HCT116 (cell line): ENCODE data around the gene SAMD13. TPM values are rescaled to one million over a fixed set of nuclear protein-coding genes. Genes with fewer than 3 reads are reported as not detected.

Source experiments
- ATAC-seq: fragments of 200-7000 bp; cut with Tn5 transposase; 2 replicates; pipeline ENCODE4 v1.9.1; 2020; ENCODE audit warnings: mild to moderate bottlenecking, moderate library complexity
- BruUV-seq: library from RNA; stranded (reverse); fragments of 400-500 nt; replicated peaks from 2 replicates; lab custom pipeline; 2021; lab: Mats Ljungman, UMichigan
- CTCF ChIA-PET: fragments of 300-600 bp; sonication (Branson Sonifier 250); formaldehyde crosslinking; loops from one replicate; lab custom pipeline; 2021; ENCODE audit warnings: antibody characterized with exemption; lab: Charles Lee
- POLR2A ChIA-PET: fragments of 300-600, 350-600 bp; sonication (Branson Sonifier 250); formaldehyde crosslinking; loops from one replicate; lab custom pipeline; 2021; ENCODE audit warnings: antibody characterized with exemption; lab: Charles Lee
- RAD21 ChIA-PET, 2 experiments: fragments of 300-600 bp; sonication (Branson Sonifier 250); formaldehyde crosslinking; loops; one replicate each; lab custom pipeline; 2023; ENCODE audit warnings: low total read pairs in 2 of 2; ENCODE audit not compliant: uncharacterized antibody in 2 of 2, unreplicated experiment in 2 of 2, low non-redundant PET in 1 of 2; lab: Charles Lee
- DNase-seq: peaks from one replicate; pipeline ENCODE4 v3.0.0-alpha.2; 2010; ENCODE audit warnings: low read depth, low spot score
- H2AFZ ChIP-seq: fragments of 200-600 bp; shearing (Covaris generic), sonication (generic); 2 replicates; pipeline ENCODE4 v1.6.1; 2017; ENCODE audit warnings: low read depth, mixed run types, mixed read lengths, antibody characterized with exemption, low read length; ENCODE audit not compliant: poor library complexity, severe bottlenecking
- H3K27ac ChIP-seq: 2 replicates; pipeline ENCODE4 v1.5.1; 2012; ENCODE audit warnings: low read depth, low read length
- H3K27me3 ChIP-seq: fragments of 200-600 bp; sonication (generic); 2 replicates; pipeline ENCODE4 v1.6.1; 2016; ENCODE audit warnings: mixed run types, low read length, mixed read lengths; ENCODE audit not compliant: insufficient read depth
- H3K36me3 ChIP-seq, 2 experiments: fragments of 200-500 bp in 1 of 2; fragments of 200-600 bp in 1 of 2; sonication (Bioruptor generic) in 1 of 2; sonication (generic) in 1 of 2; 2 replicates each; pipeline versions ENCODE4 v1.5.1 to v1.6.1; 2014 to 2016; ENCODE audit warnings: low read length in 2 of 2, inconsistent platforms in 1 of 2, mixed read lengths in 1 of 2, mixed run types in 1 of 2; ENCODE audit not compliant: insufficient read depth in 2 of 2, control insufficient read depth in 1 of 2
- H3K4me1 ChIP-seq, 2 experiments: fragments of 200-600 bp in 1 of 2; sonication (generic) in 1 of 2; 2 replicates each; pipeline versions ENCODE4 v1.5.1 to v1.6.1; 2012 to 2017; ENCODE audit warnings: low read length in 2 of 2, inconsistent platforms in 1 of 2, mild to moderate bottlenecking in 1 of 2, mixed read lengths in 1 of 2, mixed run types in 1 of 2, moderate library complexity in 1 of 2; ENCODE audit not compliant: insufficient read depth in 2 of 2, control insufficient read depth in 1 of 2
- H3K4me2 ChIP-seq: fragments of 200-600 bp; sonication (generic); 2 replicates; pipeline ENCODE4 v1.6.1; 2017; ENCODE audit warnings: mixed run types, low read length, mixed read lengths
- H3K4me3 ChIP-seq, 2 experiments: fragments of 200-600 bp in 1 of 2; sonication (generic) in 1 of 2; replicated peaks in 1 of 2; 2 replicates each; pipeline ENCODE4 v1.5.1; 2011 to 2016; ENCODE audit warnings: low read length in 2 of 2, control low read depth in 1 of 2, low read depth in 1 of 2, mild to moderate bottlenecking in 1 of 2, mixed read lengths in 1 of 2, mixed run types in 1 of 2
- H3K79me2 ChIP-seq: fragments of 200-600 bp; sonication (generic); 2 replicates; pipeline ENCODE4 v1.6.1; 2017; ENCODE audit warnings: mild to moderate bottlenecking, mixed run types, low read length, moderate library complexity, mixed read lengths; ENCODE audit not compliant: insufficient read depth
- H3K9ac ChIP-seq: fragments of 200-600 bp; sonication (generic); 2 replicates; pipeline ENCODE4 v1.6.1; 2016; ENCODE audit warnings: low read length, mixed read lengths
- H3K9me2 ChIP-seq: fragments of 200-600 bp; sonication (generic), shearing (Covaris generic); 2 replicates; pipeline ENCODE4 v1.6.1; 2017; ENCODE audit warnings: mixed run types, mild to moderate bottlenecking, moderate library complexity; ENCODE audit not compliant: insufficient read depth
- H3K9me3 ChIP-seq, 2 experiments: fragments of 200-500 bp in 1 of 2; fragments of 200-600 bp in 1 of 2; sonication (Bioruptor generic) in 1 of 2; sonication (generic) in 1 of 2; 2 replicates each; pipeline ENCODE4 v1.6.1; 2014 to 2017; ENCODE audit warnings: low read length in 2 of 2, mixed read lengths in 2 of 2, inconsistent platforms in 1 of 2, low read depth in 1 of 2, mild to moderate bottlenecking in 1 of 2, mixed run types in 1 of 2, moderate library complexity in 1 of 2; ENCODE audit not compliant: control insufficient read depth in 1 of 2, insufficient read depth in 1 of 2
- H4K20me1 ChIP-seq: fragments of 200-600 bp; sonication (generic), shearing (Covaris generic); 2 replicates; pipeline ENCODE4 v1.6.1; 2017; ENCODE audit warnings: mixed run types, mild to moderate bottlenecking, moderate library complexity; ENCODE audit not compliant: insufficient read depth
- CBX3 ChIP-seq: IDR thresholded peaks from 2 replicates; pipeline ENCODE4 v1.6.1; 2012; ENCODE audit warnings: low read depth
- CEBPB ChIP-seq: IDR thresholded peaks from 2 replicates; pipeline ENCODE4 v1.6.1; 2012; ENCODE audit warnings: low read depth
- CTCF ChIP-seq, 3 experiments: fragments of 200-600 bp in 1 of 3; sonication (generic) in 1 of 3; IDR thresholded peaks in 2 of 3; conservative IDR thresholded peaks in 1 of 3; 2 replicates each; pipeline ENCODE4 v1.5.1; 2012 to 2017; ENCODE audit warnings: low read depth in 2 of 3, low read length in 2 of 3, antibody characterized with exemption in 1 of 3, borderline replicate concordance in 1 of 3, control low read depth in 1 of 3, mild to moderate bottlenecking in 1 of 3, mixed read lengths in 1 of 3, mixed run types in 1 of 3, moderate library complexity in 1 of 3; ENCODE audit not compliant: insufficient read depth in 1 of 3
- EZH2 ChIP-seq: fragments of 200-600 bp; sonication (generic); IDR thresholded peaks from 2 replicates; pipeline ENCODE4 v1.6.1; 2017; ENCODE audit warnings: antibody characterized with exemption, mixed run types
- JUND ChIP-seq: IDR thresholded peaks from 2 replicates; pipeline ENCODE4 v1.6.1; 2012
- MAX ChIP-seq: IDR thresholded peaks from 2 replicates; pipeline ENCODE4 v1.6.1; 2012
- POLR2AphosphoS5 ChIP-seq: IDR thresholded peaks from 2 replicates; pipeline ENCODE4 v1.6.1; 2011; ENCODE audit warnings: mild to moderate bottlenecking, low read depth, low read length, moderate library complexity
- SRF ChIP-seq: IDR thresholded peaks from 2 replicates; pipeline ENCODE4 v1.6.1; 2012; ENCODE audit warnings: low read depth
- ZFX ChIP-seq: fragments of 450-650 bp; IDR thresholded peaks from 2 replicates; pipeline ENCODE4 v1.6.1; 2017
- ZNF274 ChIP-seq: fragments of 200-500 bp; sonication (Bioruptor generic); IDR thresholded peaks from 2 replicates; pipeline ENCODE4 v1.6.1; 2014; ENCODE audit warnings: mild to moderate bottlenecking, low read depth, low read length, inconsistent platforms
- intact Hi-C: fragments of 100-400 bp; cut with micrococcal nuclease; formaldehyde crosslinking; loops from 2 replicates; pipeline ENCODE4 v1.10.0; 2022
- total RNA-seq: library from RNA; stranded (reverse); gene quantifications from one replicate; pipeline ENCODE4 v1.2.1, GENCODE V29; 2021; ENCODE audit not compliant: unreplicated experiment
- TF ChIP-seq, protein P1 (sequence below): IDR thresholded peaks from 2 replicates; pipeline ENCODE4 v1.6.1; 2012

SAMD13 gene
- total RNA-seq, 1 experiment from 2014 or later = 14.9 TPM

- BruUV-seq = no TSS peak
Observed at GRCh38 chr1:84368441-84368840, 66.9 kb downstream of the SAMD13 start.

More at GRCh38 chr1:84368441-84368840, 66.9 kb downstream of the SAMD13 start:
- ATAC-seq (no peak), DNase-seq (no peak)
- Histone ChIP-seq H3K27ac (peak overlapping the region; percentile 35), H3K27me3 (no peaks in the 10 kb centered on the region), H3K4me2 (no peak overlapping the region), H3K9me3 (no peaks in the 10 kb centered on the region), H4K20me1 (no peaks in the 10 kb centered on the region), H3K4me1 (peaks cover 30 to 39% of the 10 kb centered on the region in 2 experiments), H3K79me2 (no peaks in the 10 kb centered on the region), H3K36me3 (0 out of 4 replicates have a peak, but pooled peaks cover 0 to 4% of the 10 kb centered on the region in 2 experiments), H3K9me2 (no peaks in the 10 kb centered on the region), H2AFZ (no peak overlapping the region), H3K4me3 (no peak overlapping the region), H3K9ac (no peak overlapping the region)
- ChIA-PET CTCF (no interaction called here), POLR2A (no interaction called here), RAD21 (no interaction called here)
- intact Hi-C loops = loop anchor here (5.0 kb wide), 1 partner anchor 121 kb away; no protein-coding TSS in a partner anchor
- TF ChIP-seq CTCF (IDR thresholded peaks at IDR 0.05 in 2 of 3, conservative IDR thresholded peaks at IDR 0.05 in 1 of 3; ENCODE audit: borderline replicate concordance in 1 of 3, insufficient read depth in 1 of 3, low read depth in 2 of 3, low read length in 2 of 3) = no peak
- TF ChIP-seq, protein P1, sequence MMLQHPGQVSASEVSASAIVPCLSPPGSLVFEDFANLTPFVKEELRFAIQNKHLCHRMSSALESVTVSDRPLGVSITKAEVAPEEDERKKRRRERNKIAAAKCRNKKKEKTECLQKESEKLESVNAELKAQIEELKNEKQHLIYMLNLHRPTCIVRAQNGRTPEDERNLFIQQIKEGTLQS = no peak
- no peak for TF ChIP-seq ZNF274
- TF ChIP-seq SRF = no peak
- no peak for TF ChIP-seq JUND
- TF ChIP-seq CEBPB = no peak
- TF ChIP-seq EZH2 = no peak
- TF ChIP-seq ZFX = no peak
- TF ChIP-seq POLR2AphosphoS5 = no peak
- TF ChIP-seq MAX = no peak
- no peak for TF ChIP-seq CBX3
